Parathyroid adenoma (tissue), 2 donors: ENCODE data around the gene SEMA4A.
A peak's percentile ranks its signal among the peaks of the same experiment; 100 is the strongest.

Experiments
- H2AFZ ChIP-seq: fragments of 300-600 bp; sonication (generic); one replicate; pipeline ENCODE4 v1.7.0; 2017; ENCODE audit warnings: antibody characterized with exemption, mild to moderate bottlenecking
- H3K27ac ChIP-seq: fragments of 300-600 bp; sonication (generic); one replicate; pipeline ENCODE4 v1.7.0; 2017
- H3K27me3 ChIP-seq: fragments of 300-600 bp; sonication (generic); one replicate; pipeline ENCODE4 v1.7.0; 2017; ENCODE audit warnings: low read length; ENCODE audit not compliant: control insufficient read depth, insufficient read depth
- H3K36me3 ChIP-seq: fragments of 300-600 bp; sonication (generic); one replicate; pipeline ENCODE4 v1.7.0; 2017; ENCODE audit warnings: low read length; ENCODE audit not compliant: control insufficient read depth, insufficient read depth
- H3K4me1 ChIP-seq: fragments of 300-600 bp; sonication (generic); one replicate; pipeline ENCODE4 v1.7.0; 2017; ENCODE audit warnings: control low read depth
- H3K4me2 ChIP-seq: fragments of 300-600 bp; sonication (generic); one replicate; pipeline ENCODE4 v1.7.0; 2017; ENCODE audit warnings: low read length
- H3K4me3 ChIP-seq: fragments of 300-600 bp; sonication (generic); one replicate; pipeline ENCODE4 v1.7.0; 2017; ENCODE audit warnings: low read depth, low read length
- H3K79me2 ChIP-seq: fragments of 300-600 bp; sonication (generic); one replicate; pipeline ENCODE4 v1.7.0; 2017; ENCODE audit warnings: control low read depth
- H3K9ac ChIP-seq: fragments of 300-600 bp; sonication (generic); one replicate; pipeline ENCODE4 v1.7.0; 2017; ENCODE audit warnings: mild to moderate bottlenecking
- H3K9me3 ChIP-seq: fragments of 300-600 bp; sonication (generic); one replicate; pipeline ENCODE4 v1.7.0; 2017; ENCODE audit warnings: low read length; ENCODE audit not compliant: control insufficient read depth
- CTCF ChIP-seq: fragments of 300-600 bp; sonication (generic); IDR thresholded peaks from one replicate; pipeline ENCODE4 v1.7.0; 2017; ENCODE audit warnings: antibody characterized with exemption, mild to moderate bottlenecking
- donor health status: primary hyperparathyroidism.

The SEMA4A gene

GRCh38 chr1:156129687-156130577 lies 23.5 kb upstream of the SEMA4A start:
- Histone ChIP-seq H3K4me3 (no peak overlapping the region), H3K9ac (no peak overlapping the region), H3K27me3 (no peaks in the 10 kb centered on the region), H3K4me2 (peak overlapping the region; percentile 21), H2AFZ (no peak overlapping the region), H3K9me3 (no peaks in the 10 kb centered on the region), H3K79me2 (peaks cover 4% of the 10 kb centered on the region), H3K4me1 (no peaks in the 10 kb centered on the region), H3K36me3 (no peaks in the 10 kb centered on the region), H3K27ac (peak overlapping the region; percentile 80)
- peak; percentile 78 for TF ChIP-seq CTCF

- H2AFZ ChIP-seq, result no peak overlapping the region
- H3K9me3 ChIP-seq, result no peaks in the 10 kb centered on the region
- H3K36me3 ChIP-seq, result no peaks in the 10 kb centered on the region
- TF ChIP-seq CTCF, result no peak
- no peaks in the 10 kb centered on the region for H3K27me3 ChIP-seq
- peak overlapping the region; percentile 80 for H3K27ac ChIP-seq
- H3K4me2 ChIP-seq, result peak overlapping the region; percentile 21
- H3K4me3 ChIP-seq, result no peak overlapping the region
- H3K9ac ChIP-seq, result no peak overlapping the region
- no peaks in the 10 kb centered on the region for H3K4me1 ChIP-seq
- peaks cover 2% of the 10 kb centered on the region for H3K79me2 ChIP-seq
Measured at GRCh38 chr1:156130578-156130942, 22.8 kb upstream of the SEMA4A start.

GRCh38 chr1:156134716-156135435 lies 18.5 kb upstream of the SEMA4A start:
- H3K36me3 ChIP-seq, result no peaks in the 10 kb centered on the region
- H3K4me1 ChIP-seq, result no peaks in the 10 kb centered on the region
- H3K4me3 ChIP-seq, result no peak overlapping the region
- no peak for TF ChIP-seq CTCF
- no peak overlapping the region for H2AFZ ChIP-seq
- H3K79me2 ChIP-seq, result peaks cover 2% of the 10 kb centered on the region
- no peak overlapping the region for H3K27ac ChIP-seq
- no peak overlapping the region for H3K9ac ChIP-seq
- no peak overlapping the region for H3K4me2 ChIP-seq
- H3K9me3 ChIP-seq, result no peaks in the 10 kb centered on the region
- H3K27me3 ChIP-seq, result no peaks in the 10 kb centered on the region

GRCh38 chr1:156135930-156136871 lies 17.2 kb upstream of the SEMA4A start:
- H3K27me3 ChIP-seq, result no peaks in the 10 kb centered on the region
- no peaks in the 10 kb centered on the region for H3K36me3 ChIP-seq
- H2AFZ ChIP-seq, result no peak overlapping the region
- H3K9ac ChIP-seq, result no peak overlapping the region
- H3K9me3 ChIP-seq, result no peaks in the 10 kb centered on the region
- no peaks in the 10 kb centered on the region for H3K79me2 ChIP-seq
- no peak overlapping the region for H3K27ac ChIP-seq
- H3K4me2 ChIP-seq, result no peak overlapping the region
- H3K4me1 ChIP-seq, result peaks cover 1% of the 10 kb centered on the region
- TF ChIP-seq CTCF, result no peak
- no peak overlapping the region for H3K4me3 ChIP-seq
